HG02885 (cell line): ENCODE measurements around the gene ADGRG6.
"Not testable (repeated sequence)": the region's sequence is repeated elsewhere in the genome, so short reads cannot be mapped to it uniquely, and the experiment has no call there.

Experiments
- ATAC-seq: cut with Tn5 transposase; IDR thresholded peaks from one replicate; pipeline ENCODE4 v1.9.1; 2021; ENCODE audit warnings: mild to moderate bottlenecking; ENCODE audit not compliant: unreplicated experiment, poor library complexity

ADGRG6 gene

DNA sequence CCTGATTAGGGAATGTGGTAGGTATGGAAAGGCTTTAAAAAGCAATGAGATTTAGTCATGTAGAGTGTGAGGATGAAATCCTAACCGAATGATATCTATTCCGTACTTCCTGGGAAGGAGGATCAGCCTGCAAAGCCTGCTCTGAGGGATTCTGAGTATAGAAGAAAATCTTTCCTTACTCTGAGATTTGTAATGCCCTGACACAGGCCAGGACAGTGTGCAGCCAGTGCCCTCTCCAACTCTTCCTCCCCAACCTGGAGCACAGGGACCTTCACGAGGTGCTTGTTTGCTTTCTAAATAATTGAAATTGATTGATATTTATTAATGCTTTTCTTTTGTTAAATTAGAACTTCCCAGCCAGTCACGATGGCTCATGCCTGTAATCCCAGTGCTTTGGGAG is 131.6 kb downstream of the ADGRG6 start:
- ATAC-seq, result no peak

DNA sequence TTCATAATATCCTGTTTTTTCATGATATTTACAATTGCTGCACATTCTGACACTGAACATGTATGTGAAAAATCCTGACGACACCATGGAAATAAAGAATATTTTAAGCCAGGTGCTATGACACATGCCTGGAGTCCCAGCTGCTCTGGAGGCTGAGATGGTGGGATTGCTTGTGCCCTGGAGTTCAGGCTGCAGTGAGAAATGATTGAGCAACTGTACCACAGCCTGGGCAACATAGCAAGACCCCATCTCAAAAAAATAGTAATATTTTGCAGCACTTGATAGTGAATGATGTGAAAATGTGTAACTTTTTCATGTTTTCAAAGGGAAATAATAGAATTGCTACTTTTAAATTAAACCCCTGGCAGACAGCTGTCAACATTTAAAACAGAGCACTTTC is 137.1 kb downstream of the ADGRG6 start:
- ATAC-seq, result no peak

DNA sequence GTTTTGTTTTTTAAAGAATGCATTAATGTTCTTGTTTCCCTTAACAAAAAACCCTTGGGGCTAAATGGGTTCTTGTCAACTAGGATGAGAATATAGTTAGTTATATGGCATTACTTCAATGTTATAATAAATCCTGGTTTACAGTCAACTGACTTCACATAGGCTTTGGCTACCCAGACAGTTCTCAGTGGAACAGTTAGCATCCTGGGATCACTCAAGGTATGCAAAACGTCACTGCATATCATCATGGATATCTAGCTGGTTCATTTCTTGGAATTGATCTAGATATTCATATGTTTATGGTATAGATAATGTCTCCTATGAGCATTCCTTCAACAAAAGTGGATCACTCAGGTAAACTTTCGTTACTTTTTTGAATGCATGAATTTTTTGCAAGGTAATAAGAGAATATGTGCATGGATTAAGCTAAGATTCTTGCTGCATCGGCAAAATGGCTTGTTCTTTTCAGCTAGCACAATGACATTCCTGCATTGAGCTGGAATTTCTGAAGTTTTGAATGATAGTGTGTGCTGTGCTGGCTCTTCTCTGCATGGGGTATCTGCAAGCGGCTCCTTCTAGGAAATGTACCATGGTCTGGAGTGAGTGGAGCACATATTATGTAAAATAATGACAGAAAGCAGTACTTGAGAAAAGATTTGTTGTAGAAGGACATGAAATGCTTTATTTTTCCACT is 138.9 kb downstream of the ADGRG6 start:
- ATAC-seq, result no peak

DNA sequence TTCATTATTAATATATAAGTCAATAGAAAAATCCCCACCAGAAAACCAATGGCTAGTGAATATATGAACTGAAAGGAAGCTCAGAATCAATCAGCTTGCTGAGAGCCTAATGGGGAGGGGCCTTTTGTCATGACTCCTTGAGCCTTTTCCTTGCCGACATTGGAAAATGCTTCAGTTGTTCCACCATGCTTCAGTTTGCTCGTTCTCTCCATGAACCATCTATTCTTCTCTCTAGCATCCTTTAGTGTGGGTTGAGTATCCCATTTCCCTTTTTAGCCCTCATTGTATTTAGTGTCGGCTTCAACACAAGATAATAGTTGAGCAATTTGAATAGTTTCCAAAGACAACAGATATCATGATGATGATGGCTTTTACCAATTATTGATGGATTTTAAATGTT is 139.9 kb downstream of the ADGRG6 start:
- no peak for ATAC-seq

DNA sequence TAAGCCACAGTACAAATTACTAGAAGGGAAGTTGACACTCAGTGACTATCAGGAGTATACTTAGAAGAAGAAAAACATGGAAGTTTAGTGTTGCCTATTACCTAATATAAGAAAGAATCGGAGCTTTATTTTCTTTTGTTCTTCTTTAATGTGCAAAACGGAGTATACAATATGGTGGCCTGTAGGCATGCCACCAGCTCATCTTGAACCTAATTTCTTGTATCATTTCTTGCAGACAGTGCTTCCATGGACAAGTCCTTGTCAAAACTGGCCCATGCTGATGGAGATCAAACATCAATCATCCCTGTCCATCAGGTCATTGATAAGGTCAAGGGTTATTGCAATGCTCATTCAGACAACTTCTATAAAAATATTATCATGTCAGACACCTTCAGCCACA is 141.3 kb downstream of the ADGRG6 start:
- no peak for ATAC-seq

DNA sequence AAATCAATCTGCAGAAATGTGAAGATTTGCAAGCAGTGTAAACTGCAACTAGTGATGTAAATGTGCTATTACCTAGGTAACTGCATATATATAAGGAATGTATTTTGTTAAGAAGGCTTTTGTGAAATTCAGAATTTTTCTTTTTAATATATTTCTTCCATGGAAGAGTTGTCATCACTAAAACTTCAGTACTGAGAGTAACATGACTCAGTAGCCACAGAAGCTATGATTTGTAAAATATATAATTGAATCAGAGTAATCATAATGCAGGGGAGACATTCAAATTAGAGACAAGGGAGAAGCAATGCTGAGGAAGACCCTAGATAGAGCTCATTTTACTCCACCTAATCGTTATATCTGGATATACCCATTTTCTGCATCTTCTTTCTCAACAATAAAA is 141.7 kb downstream of the ADGRG6 start:
- no peak for ATAC-seq

DNA sequence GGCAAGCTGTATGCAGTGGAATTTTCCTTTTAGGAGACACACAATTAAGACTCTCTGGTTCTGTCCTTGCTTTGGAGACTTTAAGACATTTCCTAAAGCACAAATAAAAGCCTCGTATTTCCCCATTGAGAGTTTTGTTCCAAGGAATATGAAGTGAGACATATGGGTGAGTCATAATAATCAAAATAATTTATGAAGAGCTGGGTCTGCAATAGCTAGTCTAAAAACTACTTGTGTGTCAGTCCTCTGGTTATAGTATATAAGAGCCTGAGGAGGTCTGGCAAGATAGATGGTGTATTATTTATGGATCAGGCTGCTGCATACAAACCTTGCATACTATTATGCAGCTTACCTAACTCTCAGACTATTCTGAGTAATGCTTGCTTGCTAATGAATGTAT is 142.6 kb downstream of the ADGRG6 start:
- no peak for ATAC-seq

DNA sequence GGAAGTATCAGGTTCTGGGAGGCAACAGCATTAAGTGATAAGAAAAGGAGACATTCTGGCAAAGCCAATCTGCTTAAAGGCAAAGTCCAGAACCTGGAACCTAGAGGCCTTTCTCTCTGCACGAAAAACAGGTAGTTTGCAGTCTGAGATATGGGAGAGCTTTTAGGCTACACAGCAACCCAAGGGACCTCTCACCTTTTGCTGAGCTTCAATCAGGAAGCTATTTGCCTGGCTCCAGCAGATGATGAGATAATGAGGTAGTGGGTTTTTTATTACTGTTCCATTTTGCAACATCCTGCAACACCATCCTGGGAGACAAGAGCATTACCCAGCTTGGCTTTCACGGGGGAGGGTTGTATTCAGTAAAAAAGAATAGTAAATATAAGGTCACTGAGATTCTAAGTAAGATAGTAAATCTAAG is 143.1 kb downstream of the ADGRG6 start:
- no peak for ATAC-seq

DNA sequence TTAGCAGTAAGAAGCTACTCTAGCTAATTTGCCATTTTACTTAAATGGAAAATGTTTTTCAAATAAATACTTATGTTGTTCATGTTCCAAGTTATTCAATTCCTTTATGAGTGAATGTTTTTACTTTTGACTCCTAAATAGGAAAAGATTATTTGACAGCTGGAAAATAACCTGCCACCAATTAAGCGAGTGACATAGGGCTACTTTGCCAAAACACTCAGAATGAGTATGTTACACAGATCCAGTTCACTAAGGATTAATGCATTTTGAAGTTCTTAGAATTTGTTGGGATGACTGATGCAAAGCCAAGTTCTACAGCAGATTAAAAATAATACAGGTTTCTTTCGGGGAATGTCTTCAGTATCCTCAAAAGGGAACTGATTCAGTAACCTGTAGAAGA is 144.4 kb downstream of the ADGRG6 start:
- no peak for ATAC-seq

DNA sequence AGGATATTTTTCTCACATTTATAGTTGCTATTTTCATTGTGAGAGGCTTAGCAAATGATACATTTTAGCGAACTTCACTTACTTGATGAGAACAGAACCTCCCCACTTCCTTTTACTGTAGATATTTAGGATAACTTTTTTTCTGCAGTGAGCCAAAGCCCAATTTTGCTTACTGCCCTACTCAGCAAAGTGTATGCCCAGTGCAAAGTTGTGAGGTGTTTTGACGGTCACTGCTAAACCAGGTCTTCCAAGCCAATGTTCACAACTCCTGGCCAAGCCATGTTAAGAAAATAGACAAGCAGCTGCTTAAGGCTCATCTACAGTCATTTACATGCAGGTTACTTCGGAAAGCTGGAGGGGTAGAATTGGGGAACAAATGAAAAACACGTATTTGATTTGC is 144.8 kb downstream of the ADGRG6 start:
- ATAC-seq, result no peak

DNA sequence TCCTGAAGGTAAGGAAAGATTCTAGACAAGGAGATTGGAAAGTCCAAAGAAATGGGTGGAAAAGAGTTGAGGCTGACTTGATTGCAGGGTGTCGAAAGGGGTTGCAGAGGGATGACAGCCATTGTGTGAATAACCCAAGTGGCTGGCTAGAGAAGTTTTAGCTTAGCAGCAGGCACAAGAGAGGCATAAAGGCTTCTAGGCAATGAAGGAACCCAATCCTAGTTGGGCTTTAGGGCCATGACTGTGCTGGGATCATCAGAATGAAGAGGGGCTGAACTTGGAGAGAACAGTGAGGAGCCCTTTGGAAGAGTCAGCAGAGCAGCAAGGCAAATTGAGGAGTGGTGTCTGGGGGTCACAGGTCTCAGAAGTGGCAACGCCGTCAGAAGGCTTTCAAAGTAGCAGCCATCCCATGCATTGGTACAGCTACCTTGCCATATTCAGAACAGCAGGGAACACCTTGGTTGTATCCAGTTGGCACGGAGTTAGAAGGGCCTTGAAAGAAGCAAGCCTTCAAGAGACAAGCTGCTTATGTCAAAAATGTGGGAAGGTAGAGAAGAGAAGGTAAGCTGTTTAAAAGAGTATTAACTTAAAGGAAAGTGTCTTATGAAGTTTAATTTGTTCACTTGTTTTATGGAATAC is 146.4 kb downstream of the ADGRG6 start:
- ATAC-seq, result no peak

DNA sequence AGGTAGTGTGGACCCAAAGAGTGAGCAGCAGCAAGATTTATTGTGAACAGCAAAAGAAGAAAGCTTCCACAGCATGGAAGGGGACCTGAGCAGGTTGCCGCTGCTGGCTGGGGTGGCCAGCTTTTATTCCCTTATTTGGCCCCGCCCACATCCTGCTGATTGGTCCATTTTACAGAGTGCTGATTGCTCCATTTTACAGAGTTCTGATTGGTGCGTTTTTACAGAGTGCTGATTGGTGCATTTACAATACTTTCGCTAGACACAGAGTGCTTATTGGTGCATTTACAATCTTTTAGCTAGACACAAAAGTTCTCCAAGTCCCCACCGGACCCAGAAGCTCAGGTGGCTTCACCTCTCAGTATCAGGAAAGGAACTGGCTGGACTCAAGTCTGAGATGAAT is 149.0 kb downstream of the ADGRG6 start:
- not testable (repeated sequence) for ATAC-seq

DNA sequence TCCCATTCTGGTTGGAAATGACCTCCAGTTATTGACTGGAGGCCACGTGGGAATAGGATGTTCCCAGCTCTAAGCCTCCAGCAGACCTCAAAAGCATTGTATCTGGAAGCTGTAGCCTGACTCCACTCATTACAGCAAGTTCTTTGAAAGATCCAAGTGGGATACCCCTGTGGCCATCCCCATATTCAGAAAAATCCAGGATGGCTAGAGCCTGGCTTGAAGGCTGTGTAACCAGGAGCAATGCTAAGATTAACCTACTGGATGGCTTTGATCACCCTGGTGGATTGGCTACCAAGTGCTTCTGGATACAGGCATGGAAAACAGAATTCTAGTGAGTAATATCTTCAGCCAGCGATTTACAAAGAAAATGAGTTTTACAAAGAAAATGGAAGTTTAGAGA is 151.2 kb downstream of the ADGRG6 start:
- no peak for ATAC-seq

DNA sequence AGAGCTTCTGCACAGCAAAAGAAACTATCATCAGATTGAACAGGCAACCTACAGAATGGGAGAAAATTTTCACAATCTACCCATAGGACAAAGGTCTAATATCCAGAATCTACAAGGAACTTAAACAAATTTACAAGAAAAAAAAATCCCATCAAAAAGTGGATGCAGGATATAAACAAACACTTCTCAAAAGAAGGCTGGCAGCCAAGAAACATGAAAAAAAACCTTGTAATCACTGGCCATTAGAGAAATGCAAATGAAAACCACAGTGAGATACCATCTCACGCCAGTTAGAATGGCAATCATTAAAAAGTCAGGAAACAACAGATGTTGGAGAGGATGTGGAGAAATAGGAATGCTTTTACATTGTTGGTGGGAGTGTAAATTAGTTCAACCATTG is 152.4 kb downstream of the ADGRG6 start:
- ATAC-seq, result not testable (repeated sequence)

DNA sequence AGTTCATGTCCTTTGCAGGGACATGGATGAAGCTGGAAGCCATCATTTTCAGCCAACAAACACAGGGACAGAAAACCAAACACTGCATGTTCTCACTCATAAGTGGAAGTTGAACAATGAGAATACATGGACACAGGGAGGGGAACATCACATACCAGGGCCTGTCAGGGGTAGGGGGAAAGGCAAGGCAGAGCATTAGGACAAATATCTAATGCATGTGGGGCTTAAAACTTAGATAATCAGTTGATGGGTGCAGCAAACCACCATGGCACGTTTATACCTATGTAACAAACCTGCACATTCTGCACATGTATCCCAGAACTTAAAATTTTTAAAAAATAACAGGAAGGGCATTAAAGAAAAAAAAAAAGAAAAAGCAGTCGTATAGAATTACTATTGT is 153.0 kb downstream of the ADGRG6 start:
- not testable (repeated sequence) for ATAC-seq

DNA sequence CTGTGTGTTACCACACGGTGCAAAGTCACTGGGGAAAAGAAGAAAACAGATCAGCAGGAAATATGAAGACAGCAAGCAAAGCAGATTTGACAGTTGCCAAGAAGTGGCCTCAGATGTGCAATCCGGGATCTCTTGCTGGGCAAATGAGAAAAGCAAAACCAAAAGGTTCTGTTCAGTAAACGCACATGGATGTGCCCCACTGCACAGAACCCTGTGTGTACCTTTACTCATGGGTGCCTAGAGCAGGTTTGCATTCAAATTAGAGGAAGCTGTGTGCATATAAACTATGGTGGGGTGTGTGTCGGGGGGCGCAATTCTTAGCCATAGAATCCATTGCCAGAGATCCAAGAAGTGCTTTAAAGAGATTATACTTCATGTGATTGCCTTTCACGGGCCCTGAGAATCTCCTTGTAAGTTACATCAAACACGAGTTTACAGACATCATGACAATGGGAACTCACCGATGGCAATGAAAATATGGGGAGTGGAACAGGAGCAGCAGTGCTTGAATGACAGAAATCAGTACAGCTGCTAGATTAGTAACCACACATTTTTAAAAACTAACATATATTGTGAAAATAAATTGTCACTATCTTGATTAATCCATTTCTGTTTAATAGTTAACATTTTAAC is 154.3 kb downstream of the ADGRG6 start:
- ATAC-seq, result no peak

DNA sequence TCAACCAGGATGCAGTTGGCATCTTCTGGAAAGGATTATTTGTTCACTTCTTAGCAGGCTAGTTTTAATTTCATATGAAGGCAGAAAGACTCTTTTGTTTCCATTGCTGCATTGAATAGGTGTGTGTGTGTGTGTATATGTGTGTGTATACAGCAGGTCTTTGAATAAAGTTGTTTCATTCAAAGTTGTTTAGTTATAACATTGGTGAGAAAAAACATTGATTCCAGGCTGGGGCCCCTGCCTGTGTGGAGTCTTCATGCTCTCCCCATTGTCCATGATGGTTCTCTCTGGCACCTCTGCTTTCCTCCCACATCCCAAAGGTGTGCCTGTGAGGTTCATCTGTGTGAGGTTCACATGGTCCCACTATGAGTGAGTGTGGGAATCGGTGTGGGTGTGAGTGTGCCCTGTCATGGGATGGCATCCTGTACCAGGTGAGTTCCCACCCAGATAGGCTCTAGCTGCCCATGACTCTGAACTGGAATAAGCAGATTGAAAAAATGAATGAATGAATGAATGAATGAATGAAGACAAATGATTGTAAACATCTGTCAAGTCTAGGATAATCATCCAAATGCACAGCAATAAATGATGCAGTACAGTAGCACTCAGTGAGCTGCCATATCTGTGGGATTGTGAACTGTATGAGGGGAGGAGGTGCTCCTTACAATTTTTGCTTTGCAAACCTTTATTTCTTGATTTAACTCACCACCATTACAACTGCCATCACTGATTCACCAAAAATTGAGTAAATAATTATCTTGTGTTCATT is 156.0 kb downstream of the ADGRG6 start:
- no peak for ATAC-seq

DNA sequence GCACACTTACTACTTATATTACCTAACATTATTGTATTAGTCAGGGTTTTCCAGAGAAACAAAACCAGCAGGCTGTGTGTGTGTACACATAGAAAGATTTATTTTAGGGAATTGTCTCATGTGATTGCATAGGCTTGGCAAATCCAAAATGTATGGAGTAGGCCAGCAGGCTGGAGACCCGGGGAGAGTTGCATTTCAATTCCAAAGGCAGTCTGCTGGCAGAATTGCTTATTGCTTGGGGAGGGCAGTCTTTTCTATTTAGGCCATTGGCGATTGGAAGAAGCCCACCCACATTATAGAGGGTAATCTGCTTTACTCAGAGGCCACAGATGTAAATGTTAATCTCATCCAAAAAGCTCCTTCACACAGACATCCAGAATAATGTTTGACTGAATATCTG is 157.0 kb downstream of the ADGRG6 start:
- ATAC-seq, result no peak

DNA sequence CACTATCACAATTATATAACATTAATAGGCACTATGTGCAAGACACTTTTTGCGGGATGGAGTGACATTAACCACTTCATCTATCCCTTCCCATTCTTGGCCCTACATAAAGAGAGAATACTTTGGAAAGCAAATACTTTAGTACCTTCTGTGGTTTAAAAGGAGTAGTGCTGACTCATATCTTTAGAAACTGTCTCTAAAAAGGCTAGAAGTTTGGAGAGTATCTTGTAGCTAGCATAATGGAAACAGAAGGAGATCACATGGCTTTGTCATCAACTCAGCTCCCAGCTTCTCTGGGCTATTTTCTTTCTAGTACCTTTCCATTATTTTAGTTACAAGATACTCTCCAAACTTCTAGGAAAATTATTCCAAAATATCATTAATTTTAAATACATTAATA is 157.5 kb downstream of the ADGRG6 start:
- no peak for ATAC-seq

DNA sequence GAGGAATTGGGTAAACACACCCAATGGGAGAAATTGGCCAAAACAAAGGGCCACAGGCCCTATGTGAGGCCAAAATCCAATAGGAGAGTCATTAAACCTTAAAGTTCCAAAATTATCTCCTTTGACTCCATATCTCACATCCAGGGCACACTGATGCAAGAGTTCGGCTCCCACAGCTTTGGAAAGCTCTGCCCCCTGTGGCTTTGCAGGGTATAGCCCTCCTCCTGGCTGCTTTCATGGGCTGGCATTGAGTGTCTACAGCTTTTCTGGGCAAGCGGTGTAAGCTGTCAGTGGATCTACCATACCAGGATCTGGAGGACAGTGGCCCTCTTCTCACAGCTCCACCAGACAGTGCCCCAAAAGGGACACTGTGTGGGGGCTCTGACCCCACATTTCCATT is 160.5 kb downstream of the ADGRG6 start:
- ATAC-seq, result no peak

DNA sequence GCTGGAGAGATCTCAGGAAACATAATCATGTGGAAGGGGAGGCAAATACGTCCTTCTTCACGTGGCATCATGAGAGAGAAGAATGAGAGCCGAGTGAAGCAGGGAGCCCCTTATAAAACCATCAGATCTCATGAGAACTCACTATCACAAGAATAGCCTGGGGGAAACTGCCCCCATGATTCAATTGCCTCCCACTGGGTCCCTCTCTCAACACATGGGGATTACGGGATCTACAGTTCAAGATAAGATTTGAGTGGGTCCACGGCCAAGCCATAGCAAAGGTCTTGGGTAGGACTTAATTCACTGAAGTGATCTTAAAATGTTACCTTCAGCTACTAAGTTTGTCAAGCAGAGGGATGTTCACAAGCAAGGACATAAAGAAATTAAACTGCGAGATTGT is 162.2 kb downstream of the ADGRG6 start:
- no peak for ATAC-seq
